KMS-11 (cell line): ENCODE data around the gene RPTOR.

Experiments used
- H2AFZ ChIP-seq: fragments of 200-600 bp; sonication (generic); 2 replicates; pipeline ENCODE4 v1.6.1; 2016; ENCODE audit warnings: antibody characterized with exemption, mixed run types, low read depth
- H3K27ac ChIP-seq: fragments of 200-600 bp; sonication (generic); 2 replicates; pipeline ENCODE4 v1.6.1; 2016; ENCODE audit warnings: mild to moderate bottlenecking, mixed run types
- H3K27me3 ChIP-seq: fragments of 200-600 bp; sonication (generic); 2 replicates; pipeline ENCODE4 v1.6.1; 2017; ENCODE audit warnings: mild to moderate bottlenecking, low read depth, mixed run types, moderate library complexity; ENCODE audit not compliant: insufficient read depth
- H3K36me3 ChIP-seq: fragments of 200-600 bp; sonication (generic); 2 replicates; pipeline ENCODE4 v1.6.1; 2017; ENCODE audit warnings: mild to moderate bottlenecking, mixed run types; ENCODE audit not compliant: insufficient read depth
- H3K4me1 ChIP-seq: fragments of 200-600 bp; sonication (generic); 2 replicates; pipeline ENCODE4 v1.6.1; 2016; ENCODE audit warnings: mild to moderate bottlenecking, low read depth, mixed run types; ENCODE audit not compliant: poor library complexity, severe bottlenecking
- H3K4me2 ChIP-seq: fragments of 200-600 bp; sonication (generic); 2 replicates; pipeline ENCODE4 v1.7.0; 2016; ENCODE audit warnings: mild to moderate bottlenecking, mixed run types
- H3K4me3 ChIP-seq: fragments of 200-600 bp; sonication (generic); IDR thresholded peaks from 2 replicates; pipeline ENCODE4 v1.6.1; 2017; ENCODE audit warnings: low read depth, low read length, mixed read lengths; ENCODE audit not compliant: insufficient read depth
- H3K79me2 ChIP-seq: fragments of 200-600 bp; sonication (generic); 2 replicates; pipeline ENCODE4 v1.6.1; 2016; ENCODE audit warnings: low read depth, mixed run types; ENCODE audit not compliant: insufficient read depth
- H3K9ac ChIP-seq: fragments of 200-600 bp; sonication (generic); 2 replicates; pipeline ENCODE4 v1.6.1; 2016; ENCODE audit warnings: mild to moderate bottlenecking, mixed run types
- H4K20me1 ChIP-seq: fragments of 200-600 bp; sonication (generic); 2 replicates; pipeline ENCODE4 v1.6.1; 2016; ENCODE audit warnings: mild to moderate bottlenecking, mixed run types; ENCODE audit not compliant: insufficient read depth
- TF ChIP-seq, protein P1 (sequence below): fragments of 200-600 bp; sonication (generic); conservative IDR thresholded peaks from 2 replicates; pipeline ENCODE4 v1.6.1; 2017; ENCODE audit warnings: low read depth, mild to moderate bottlenecking, antibody characterized with exemption, low read length, moderate library complexity, mixed read lengths

The RPTOR gene

GRCh38 chr17:80511222-80512180 is 33.1 kb upstream of the RPTOR start:
- no peaks in the 10 kb centered on the region for H4K20me1 ChIP-seq
- no peaks in the 10 kb centered on the region for H3K79me2 ChIP-seq
- H3K4me1 ChIP-seq, result no peaks in the 10 kb centered on the region
- peaks cover 91% of the 10 kb centered on the region for H3K27me3 ChIP-seq
- no peak overlapping the region for H3K27ac ChIP-seq
- no peaks in the 10 kb centered on the region for H3K36me3 ChIP-seq
- no peak overlapping the region for H2AFZ ChIP-seq
- H3K4me2 ChIP-seq, result no peak overlapping the region
- TF ChIP-seq, protein P1, sequence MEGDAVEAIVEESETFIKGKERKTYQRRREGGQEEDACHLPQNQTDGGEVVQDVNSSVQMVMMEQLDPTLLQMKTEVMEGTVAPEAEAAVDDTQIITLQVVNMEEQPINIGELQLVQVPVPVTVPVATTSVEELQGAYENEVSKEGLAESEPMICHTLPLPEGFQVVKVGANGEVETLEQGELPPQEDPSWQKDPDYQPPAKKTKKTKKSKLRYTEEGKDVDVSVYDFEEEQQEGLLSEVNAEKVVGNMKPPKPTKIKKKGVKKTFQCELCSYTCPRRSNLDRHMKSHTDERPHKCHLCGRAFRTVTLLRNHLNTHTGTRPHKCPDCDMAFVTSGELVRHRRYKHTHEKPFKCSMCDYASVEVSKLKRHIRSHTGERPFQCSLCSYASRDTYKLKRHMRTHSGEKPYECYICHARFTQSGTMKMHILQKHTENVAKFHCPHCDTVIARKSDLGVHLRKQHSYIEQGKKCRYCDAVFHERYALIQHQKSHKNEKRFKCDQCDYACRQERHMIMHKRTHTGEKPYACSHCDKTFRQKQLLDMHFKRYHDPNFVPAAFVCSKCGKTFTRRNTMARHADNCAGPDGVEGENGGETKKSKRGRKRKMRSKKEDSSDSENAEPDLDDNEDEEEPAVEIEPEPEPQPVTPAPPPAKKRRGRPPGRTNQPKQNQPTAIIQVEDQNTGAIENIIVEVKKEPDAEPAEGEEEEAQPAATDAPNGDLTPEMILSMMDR, result no peak
- H3K9ac ChIP-seq, result no peak overlapping the region
- H3K4me3 ChIP-seq, result no peak overlapping the region

DNA sequence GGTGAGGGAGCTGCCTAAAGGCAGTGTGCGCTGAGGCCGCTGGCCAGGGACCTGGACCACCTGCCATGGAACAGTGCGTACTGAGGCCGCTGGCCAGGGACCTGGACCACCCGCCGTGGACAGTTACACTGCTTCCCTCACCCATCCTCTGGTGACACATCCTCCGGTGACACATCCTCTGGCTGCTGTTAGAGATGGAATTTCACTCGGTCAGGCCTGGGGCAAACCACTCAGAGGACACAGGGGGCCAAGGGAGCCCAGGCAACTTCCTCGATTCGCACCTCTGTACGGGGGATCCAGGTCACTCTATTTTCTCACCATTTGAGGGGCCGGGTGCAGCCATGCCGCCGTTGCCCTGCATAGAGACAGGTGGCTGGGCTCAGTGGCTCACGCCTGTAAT is 32.4 kb upstream of the RPTOR start:
- H3K27me3 ChIP-seq, result peaks cover 91% of the 10 kb centered on the region
- H3K36me3 ChIP-seq, result no peaks in the 10 kb centered on the region
- H3K27ac ChIP-seq, result no peak overlapping the region
- no peaks in the 10 kb centered on the region for H3K4me1 ChIP-seq
- no peak overlapping the region for H3K9ac ChIP-seq
- no peaks in the 10 kb centered on the region for H4K20me1 ChIP-seq
- H3K4me3 ChIP-seq, result no peak overlapping the region
- TF ChIP-seq, protein P1, result no peak
- no peaks in the 10 kb centered on the region for H3K79me2 ChIP-seq
- H2AFZ ChIP-seq, result no peak overlapping the region
- H3K4me2 ChIP-seq, result no peak overlapping the region

DNA sequence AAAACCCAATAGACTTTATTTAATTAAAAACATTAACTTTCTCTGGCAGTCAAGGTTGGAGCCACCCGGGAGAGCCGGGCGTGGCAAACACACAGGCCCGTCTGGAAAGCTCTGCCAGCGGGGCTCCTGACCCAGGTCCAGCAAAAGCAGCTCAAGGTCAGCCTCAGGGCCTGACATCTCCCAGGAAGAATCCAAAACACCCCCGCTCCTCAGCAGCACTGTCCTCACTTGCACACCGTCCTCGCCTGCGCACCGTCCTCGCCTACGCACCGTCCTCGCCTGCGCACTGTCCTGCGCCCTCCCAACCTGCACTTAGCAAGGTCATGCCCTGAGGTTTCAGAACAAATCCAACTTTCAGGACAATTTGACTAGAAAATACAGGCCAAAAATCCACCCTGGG is 31.4 kb upstream of the RPTOR start:
- Histone ChIP-seq H3K79me2 (no peaks in the 10 kb centered on the region), H3K27ac (no peak overlapping the region), H3K27me3 (peaks cover 91% of the 10 kb centered on the region), H3K4me3 (no peak overlapping the region), H3K4me1 (no peaks in the 10 kb centered on the region), H3K4me2 (no peak overlapping the region), H3K9ac (no peak overlapping the region), H2AFZ (no peak overlapping the region), H3K36me3 (no peaks in the 10 kb centered on the region), H4K20me1 (no peaks in the 10 kb centered on the region)
- TF ChIP-seq, protein P1, result no peak

DNA sequence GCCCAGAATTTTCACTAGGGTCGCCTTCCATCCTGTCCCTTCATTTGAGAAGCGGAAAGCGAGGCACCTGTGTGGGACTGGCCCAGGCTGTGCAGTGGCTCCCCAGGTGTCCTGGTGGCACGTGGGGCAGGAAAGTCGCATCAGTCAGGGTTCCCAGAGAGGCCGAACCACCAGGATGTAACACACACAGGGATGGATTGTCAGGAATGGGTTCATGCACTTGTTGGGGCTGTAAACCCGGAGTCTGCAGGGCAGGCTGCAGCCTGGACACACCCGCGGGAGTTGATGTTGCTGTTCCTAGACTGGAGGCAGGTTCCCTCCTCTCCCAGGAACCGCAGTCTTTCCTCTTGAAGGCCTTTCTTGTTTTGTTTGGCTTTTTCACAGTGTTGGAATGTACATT is 30.7 kb upstream of the RPTOR start:
- H2AFZ ChIP-seq, result no peak overlapping the region
- H3K4me3 ChIP-seq, result no peak overlapping the region
- H3K27ac ChIP-seq, result no peak overlapping the region
- H3K4me2 ChIP-seq, result no peak overlapping the region
- H3K27me3 ChIP-seq, result peaks cover 89% of the 10 kb centered on the region
- H3K79me2 ChIP-seq, result no peaks in the 10 kb centered on the region
- no peaks in the 10 kb centered on the region for H3K4me1 ChIP-seq
- H3K36me3 ChIP-seq, result no peaks in the 10 kb centered on the region
- H3K9ac ChIP-seq, result no peak overlapping the region
- TF ChIP-seq, protein P1, result no peak
- H4K20me1 ChIP-seq, result no peaks in the 10 kb centered on the region
